Measurements from ENCODE around the gene DYNLL2. TPM values are rescaled to one million over a fixed set of nuclear protein-coding genes. Genes with fewer than 3 reads are reported as not detected.

The DYNLL2 gene
- total RNA-seq, 2 experiments from 2014 or later = 12.4 to 22.5 TPM

DNA sequence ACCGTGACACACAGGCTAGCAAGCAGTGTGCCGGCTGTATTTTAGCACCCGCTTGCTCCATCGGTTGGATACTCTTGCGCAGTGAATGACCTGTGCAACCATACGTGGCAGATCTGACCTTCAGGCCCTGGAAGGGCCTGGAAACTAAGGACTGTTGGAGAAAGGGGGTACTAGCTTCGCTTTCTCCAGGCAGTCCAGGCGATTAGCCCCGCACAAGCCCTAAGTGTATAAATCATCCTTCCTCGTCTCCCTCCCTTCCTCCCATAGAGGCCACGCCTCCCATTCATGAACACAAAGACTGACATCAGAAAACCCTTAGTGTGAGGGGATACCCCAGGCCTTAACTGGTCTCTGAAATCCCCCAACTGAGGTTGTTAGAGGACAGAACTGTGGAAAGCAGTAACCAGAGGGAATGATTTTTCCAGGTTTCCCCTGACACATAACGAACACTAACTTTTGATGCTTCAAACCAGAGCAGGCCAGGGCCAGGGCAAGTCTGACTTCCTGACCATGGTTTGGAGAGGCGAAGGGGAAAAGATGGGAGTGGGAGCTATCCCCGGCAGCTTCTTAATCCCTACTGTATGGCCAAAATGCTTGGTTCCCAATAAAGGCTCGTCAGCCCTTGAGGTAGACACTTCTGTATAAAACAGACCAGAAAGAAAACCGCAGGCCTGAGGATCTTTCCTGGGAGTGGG lies 1.4 kb upstream of the DYNLL2 start:
- POLR2A ChIA-PET = interaction anchor here (1.4 kb wide), 1 partner anchor 19 kb away, joined by 3 read pairs; no protein-coding TSS in a partner anchor
- intact Hi-C loops (cut with micrococcal nuclease; ENCODE audit: unreplicated experiment) = no loop called here
- Histone ChIP-seq H2AFZ (ENCODE audit: low read length) (no peak overlapping the region), H3K4me2 (ENCODE audit: low read length) (no peak overlapping the region), H3K36me3 (ENCODE audit: insufficient read depth, low read length) (peaks cover 21% of the 10 kb centered on the region), H3K79me2 (ENCODE audit: insufficient read depth, low read depth, low read length) (peaks cover 34% of the 10 kb centered on the region), H3K4me1 (ENCODE audit: insufficient read depth, low read length, poor library complexity, severe bottlenecking) (peaks cover 18% of the 10 kb centered on the region), H3K4me3 (ENCODE audit: low read depth, low read length, poor library complexity, severe bottlenecking) (no peak overlapping the region), H3K27ac (ENCODE audit: low read depth, low read length, poor library complexity, severe bottlenecking) (no peak overlapping the region), H3K9me3 (ENCODE audit: low read length) (no peaks in the 10 kb centered on the region), H4K20me1 (ENCODE audit: insufficient read depth, low read length) (peaks cover 26% of the 10 kb centered on the region), H3K9me2 (ENCODE audit: insufficient read depth, low read length) (no peaks in the 10 kb centered on the region)
- CTCF ChIA-PET (ENCODE audit: unreplicated experiment) = no interaction called here
- TF ChIP-seq, protein P1, sequence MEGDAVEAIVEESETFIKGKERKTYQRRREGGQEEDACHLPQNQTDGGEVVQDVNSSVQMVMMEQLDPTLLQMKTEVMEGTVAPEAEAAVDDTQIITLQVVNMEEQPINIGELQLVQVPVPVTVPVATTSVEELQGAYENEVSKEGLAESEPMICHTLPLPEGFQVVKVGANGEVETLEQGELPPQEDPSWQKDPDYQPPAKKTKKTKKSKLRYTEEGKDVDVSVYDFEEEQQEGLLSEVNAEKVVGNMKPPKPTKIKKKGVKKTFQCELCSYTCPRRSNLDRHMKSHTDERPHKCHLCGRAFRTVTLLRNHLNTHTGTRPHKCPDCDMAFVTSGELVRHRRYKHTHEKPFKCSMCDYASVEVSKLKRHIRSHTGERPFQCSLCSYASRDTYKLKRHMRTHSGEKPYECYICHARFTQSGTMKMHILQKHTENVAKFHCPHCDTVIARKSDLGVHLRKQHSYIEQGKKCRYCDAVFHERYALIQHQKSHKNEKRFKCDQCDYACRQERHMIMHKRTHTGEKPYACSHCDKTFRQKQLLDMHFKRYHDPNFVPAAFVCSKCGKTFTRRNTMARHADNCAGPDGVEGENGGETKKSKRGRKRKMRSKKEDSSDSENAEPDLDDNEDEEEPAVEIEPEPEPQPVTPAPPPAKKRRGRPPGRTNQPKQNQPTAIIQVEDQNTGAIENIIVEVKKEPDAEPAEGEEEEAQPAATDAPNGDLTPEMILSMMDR (conservative IDR thresholded peaks at IDR 0.05; ENCODE audit: low read length) = no peak
- TF ChIP-seq EZH2phosphoT487 (IDR thresholded peaks at IDR 0.05; ENCODE audit: borderline replicate concordance, low read depth, low read length) = no peak
- DNase-seq (ENCODE audit: low spot score) = no peak
- BruUV-seq (replicated peaks) = no TSS peak

DNA sequence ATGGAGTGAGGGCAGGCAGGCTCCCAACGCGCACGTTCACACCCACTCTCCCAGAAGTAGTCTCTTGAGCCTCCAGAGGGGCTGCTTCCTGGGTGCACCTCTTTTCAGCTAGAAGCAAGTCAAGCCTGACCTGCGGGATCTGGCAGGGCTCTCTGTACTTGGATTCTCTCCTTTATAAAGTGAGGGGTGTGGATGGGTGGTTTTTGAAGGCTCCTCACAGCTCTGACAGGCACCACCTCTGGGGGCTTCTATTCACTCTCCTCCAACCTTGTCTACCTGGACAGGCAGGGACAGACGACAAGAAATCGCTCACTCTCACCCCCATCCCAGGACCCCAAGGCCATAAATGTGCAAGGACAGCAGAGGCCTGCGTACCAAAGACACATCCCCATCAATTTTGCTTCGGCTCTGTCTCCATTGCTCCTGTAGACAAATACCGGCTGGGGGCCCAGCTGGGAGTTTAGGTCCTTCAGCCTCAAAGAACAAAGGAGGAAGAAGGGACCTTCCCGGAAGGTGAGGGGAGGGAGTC lies 814 bp upstream of the DYNLL2 start:
- intact Hi-C loops (cut with micrococcal nuclease; ENCODE audit: unreplicated experiment) = no loop called here
- Histone ChIP-seq H4K20me1 (ENCODE audit: insufficient read depth, low read length) (peaks cover 30% of the 10 kb centered on the region), H3K27ac (ENCODE audit: low read depth, low read length, poor library complexity, severe bottlenecking) (peak overlapping the region; percentile 37), H3K4me1 (ENCODE audit: insufficient read depth, low read length, poor library complexity, severe bottlenecking) (peaks cover 18% of the 10 kb centered on the region), H3K9me3 (ENCODE audit: low read length) (no peaks in the 10 kb centered on the region), H3K79me2 (ENCODE audit: insufficient read depth, low read depth, low read length) (peaks cover 40% of the 10 kb centered on the region), H3K9me2 (ENCODE audit: insufficient read depth, low read length) (no peaks in the 10 kb centered on the region), H3K4me3 (ENCODE audit: low read depth, low read length, poor library complexity, severe bottlenecking) (peak overlapping the region; percentile 60), H3K36me3 (ENCODE audit: insufficient read depth, low read length) (peaks cover 27% of the 10 kb centered on the region), H2AFZ (ENCODE audit: low read length) (peak overlapping the region; percentile 98), H3K4me2 (ENCODE audit: low read length) (peak overlapping the region; percentile 72)
- TF ChIP-seq, protein P1 (conservative IDR thresholded peaks at IDR 0.05; ENCODE audit: low read length) = no peak
- no peak for TF ChIP-seq EZH2phosphoT487 (IDR thresholded peaks at IDR 0.05; ENCODE audit: borderline replicate concordance, low read depth, low read length)
- ChIA-PET CTCF (ENCODE audit: unreplicated experiment) (interaction anchor here (0.6 to 0.7 kb wide), 2 partner anchors 10 to 48 kb away, joined by 3 read pairs; no protein-coding TSS in a partner anchor), POLR2A (interaction anchor here (0.6 to 1.4 kb wide), 10 partner anchors 18 to 833 kb away, joined by 3 to 10 read pairs (median 3); partner anchors contain the start of gene SRSF1)
- no TSS peak for BruUV-seq (replicated peaks)
- DNase-seq (ENCODE audit: low spot score) = peak; percentile 2

All from OCI-LY7 (cell line).